A549 (cell line): Measurements from ENCODE around the gene STAB2. TPM values are rescaled to one million over a fixed set of nuclear protein-coding genes. Genes with fewer than 3 reads are reported as not detected.

ENCODE experiments used
- ATAC-seq, 2 experiments: fragments of 200-7000 bp in 1 of 2; fragments of >200 bp in 1 of 2; cut with Nextera tagmentation in 1 of 2; cut with Tn5 transposase in 1 of 2; 3 replicates each; pipeline versions ENCODE4 v1.8.0 to v1.9.1; 2018 to 2020; ENCODE audit warnings: mild to moderate bottlenecking in 1 of 2, moderate library complexity in 1 of 2
- CTCF ChIA-PET: fragments of 300-600 bp; sonication (Branson Sonifier 250); formaldehyde crosslinking; extraction: SDS; loops from one replicate; lab custom pipeline; 2021; ENCODE audit warnings: antibody characterized with exemption, inconsistent platforms; lab: Yijun Ruan, JAX
- POLR2A ChIA-PET: fragments of 350-600 bp; formaldehyde crosslinking; extraction: SDS; loops from one replicate; lab custom pipeline; 2021; ENCODE audit warnings: antibody characterized with exemption, inconsistent platforms; lab: Yijun Ruan, JAX
- DNase-seq, 2 experiments: peaks; one replicate each; pipeline versions ENCODE4 v3.0.0 to v3.0.0-alpha.2; 2011 to 2016; ENCODE audit warnings: low read depth in 1 of 2, low spot score in 1 of 2
- FAIRE-seq: peaks from 2 replicates; lab custom pipeline; 2011; peaks lifted over from hg19 to GRCh38; lab: Jason Lieb, UNC
- H3K27ac ChIP-seq, 2 experiments: fragments of >200 bp; sonication (Bioruptor Twin); formaldehyde crosslinking; 3 replicates each; pipeline ENCODE4 v1.5.1; 2016 to 2017
- H3K4me1 ChIP-seq: fragments of >200 bp; sonication (Bioruptor Twin); formaldehyde crosslinking; 3 replicates; pipeline ENCODE4 v1.6.1; 2016
- H3K4me2 ChIP-seq: fragments of >200 bp; sonication (Bioruptor Twin); formaldehyde crosslinking; 3 replicates; pipeline ENCODE4 v1.6.1; 2016
- H3K4me3 ChIP-seq: fragments of >200 bp; sonication (Bioruptor Twin); formaldehyde crosslinking; 3 replicates; pipeline ENCODE4 v1.5.1; 2016
- H3K9me3 ChIP-seq: fragments of >200 bp; sonication (Bioruptor Twin); formaldehyde crosslinking; 3 replicates; pipeline ENCODE4 v1.6.1; 2016
- BHLHE40 ChIP-seq: IDR thresholded peaks from 2 replicates; pipeline ENCODE4 v1.6.1; 2012; ENCODE audit warnings: low read depth, low read length, inconsistent platforms
- CTCF ChIP-seq: fragments of >200 bp; sonication (Bioruptor Twin); formaldehyde crosslinking; IDR thresholded peaks from 3 replicates; pipeline ENCODE4 v1.5.1; 2016
- ESRRA ChIP-seq: fragments of 150-350 bp; IDR thresholded peaks from 2 replicates; pipeline ENCODE4 v1.6.1; 2014; ENCODE audit warnings: mild to moderate bottlenecking, low read length, borderline replicate concordance
- KDM5A ChIP-seq: fragments of 200-600 bp; sonication (generic); IDR thresholded peaks from 2 replicates; pipeline ENCODE4 v1.6.1; 2016; ENCODE audit warnings: antibody characterized with exemption, mild to moderate bottlenecking
- NFE2L2 ChIP-seq: fragments of 150-350 bp; conservative IDR thresholded peaks from 2 replicates; pipeline ENCODE4 v1.6.1; 2014; ENCODE audit warnings: low read length
- NPAS2 ChIP-seq: fragments of 250-450 bp; sonication (Bioruptor Pico); IDR thresholded peaks from 2 replicates; pipeline ENCODE4 v1.8.0; 2022; ENCODE audit warnings: mild to moderate bottlenecking, moderate library complexity, borderline replicate concordance
- PHF8 ChIP-seq: fragments of 200-600 bp; sonication (generic); IDR thresholded peaks from 2 replicates; pipeline ENCODE4 v1.6.1; 2016; ENCODE audit warnings: low read depth, mild to moderate bottlenecking, antibody characterized with exemption, moderate library complexity, borderline replicate concordance
- POLR2A ChIP-seq: IDR thresholded peaks from 2 replicates; pipeline ENCODE4 v1.6.1; 2012; ENCODE audit warnings: mild to moderate bottlenecking, low read length
- POLR2AphosphoS2 ChIP-seq: conservative IDR thresholded peaks from 2 replicates; pipeline ENCODE4 v1.6.1; 2012; ENCODE audit warnings: low read length, improper control_type of control experiment, inconsistent platforms
- RARB ChIP-seq: fragments of 250-450 bp; sonication (Bioruptor Pico); IDR thresholded peaks from 2 replicates; pipeline ENCODE4 v1.8.0; 2021; ENCODE audit warnings: mild to moderate bottlenecking, moderate library complexity
- RFX5 ChIP-seq: fragments of 450-650 bp; IDR thresholded peaks from 2 replicates; pipeline ENCODE4 v1.7.1; 2014; ENCODE audit warnings: antibody characterized with exemption, mild to moderate bottlenecking, moderate library complexity
- SMC3 ChIP-seq: fragments of >200 bp; sonication (Bioruptor Twin); formaldehyde crosslinking; IDR thresholded peaks from 3 replicates; pipeline ENCODE4 v1.6.1; 2018; ENCODE audit warnings: inconsistent platforms
- ZSCAN20 ChIP-seq: fragments of 250-450 bp; sonication (Bioruptor Pico); IDR thresholded peaks from 2 replicates; pipeline ENCODE4 v1.8.0; 2022; ENCODE audit warnings: mild to moderate bottlenecking, moderate library complexity
- WGBS: methylation state at CpG from one replicate; pipeline ENCODE4 v1.1.6; 2017; ENCODE audit errors: missing lambda C conversion rate; 5-methylcytosine and 5-hydroxymethylcytosine counted together
- polyA plus RNA-seq, 4 experiments: library from polyadenylated mRNA; depleted of rRNA in 3 of 4; stranded (reverse); fragments of >200 nt; fragmentation: RNase III in 1 of 4; extraction: RNeasy Plus Mini Kit Qiagen cat#74134 plus additional on column Dnase treatment in 1 of 4; gene quantifications; 2 replicates in 3 of 4; 3 replicates in 1 of 4; pipeline ENCODE4 v1.2.3, GENCODE V29; 2011 to 2017
- TF ChIP-seq, protein P1 (sequence below): fragments of 250-450 bp; sonication (Bioruptor Pico); IDR thresholded peaks from 2 replicates; pipeline ENCODE4 v1.5.0; 2021; ENCODE audit warnings: mild to moderate bottlenecking, moderate library complexity, borderline replicate concordance
- TF ChIP-seq, protein P2 (sequence below): fragments of 200-600 bp; sonication (generic); IDR thresholded peaks from 2 replicates; pipeline ENCODE4 v1.6.1; 2016; ENCODE audit warnings: antibody characterized with exemption, mild to moderate bottlenecking, moderate library complexity

The STAB2 gene
- polyA plus RNA-seq, 2 of the 4 experiments (the other 2 are of a cell fraction) = not detected

DNA sequence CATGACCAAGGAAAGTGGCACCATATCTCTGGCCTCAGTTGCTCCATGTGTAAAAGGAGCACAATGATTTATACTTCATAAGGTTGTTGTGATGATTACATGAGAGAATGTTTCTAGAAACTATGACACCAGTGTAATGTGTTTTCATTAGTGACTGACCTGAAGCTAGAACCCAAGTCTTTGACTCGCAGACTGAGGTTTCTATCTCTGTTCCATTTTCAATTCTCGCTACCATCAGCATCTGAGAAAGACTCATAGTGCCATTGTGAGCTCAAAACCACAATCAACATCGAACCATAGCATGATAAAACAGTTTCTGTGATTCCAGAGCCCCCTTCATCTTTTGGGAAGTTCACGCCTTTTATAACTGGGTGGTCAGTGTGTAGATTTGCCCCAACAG is 53.8 kb downstream of the STAB2 start:
- ChIA-PET CTCF (interaction anchor here (1.4 to 2.7 kb wide), 3 partner anchors 9 to 35 kb away, joined by 4 to 11 read pairs (median 10); no protein-coding TSS in a partner anchor), POLR2A (no interaction called here)
- Histone ChIP-seq H3K9me3 (peaks cover 4% of the 10 kb centered on the region; the same call in 2 of the 3 replicates), H3K4me3 (no peak overlapping the region), H3K4me2 (no peak overlapping the region), H3K4me1 (no peaks in the 10 kb centered on the region), H3K27ac (no peak overlapping the region)
- ATAC-seq (no peak), FAIRE-seq (no peak), DNase-seq (no peak)
- no peak for TF ChIP-seq CTCF
- TF ChIP-seq, protein P1, sequence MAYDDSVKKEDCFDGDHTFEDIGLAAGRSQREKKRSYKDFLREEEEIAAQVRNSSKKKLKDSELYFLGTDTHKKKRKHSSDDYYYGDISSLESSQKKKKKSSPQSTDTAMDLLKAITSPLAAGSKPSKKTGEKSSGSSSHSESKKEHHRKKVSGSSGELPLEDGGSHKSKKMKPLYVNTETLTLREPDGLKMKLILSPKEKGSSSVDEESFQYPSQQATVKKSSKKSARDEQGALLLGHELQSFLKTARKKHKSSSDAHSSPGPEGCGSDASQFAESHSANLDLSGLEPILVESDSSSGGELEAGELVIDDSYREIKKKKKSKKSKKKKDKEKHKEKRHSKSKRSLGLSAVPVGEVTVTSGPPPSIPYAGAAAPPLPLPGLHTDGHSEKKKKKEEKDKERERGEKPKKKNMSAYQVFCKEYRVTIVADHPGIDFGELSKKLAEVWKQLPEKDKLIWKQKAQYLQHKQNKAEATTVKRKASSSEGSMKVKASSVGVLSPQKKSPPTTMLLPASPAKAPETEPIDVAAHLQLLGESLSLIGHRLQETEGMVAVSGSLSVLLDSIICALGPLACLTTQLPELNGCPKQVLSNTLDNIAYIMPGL = no peak
- no peak for TF ChIP-seq PHF8
- no peak for TF ChIP-seq ESRRA
- 34% methylated on average over 4 of the region's 4 CpGs for WGBS

GRCh38 chr12:103642240-103642864 is 55.3 kb downstream of the STAB2 start:
- ChIA-PET CTCF (interaction anchor here (1.1 to 2.7 kb wide), 3 partner anchors 10 to 229 kb away, joined by 3 to 11 read pairs (median 10); no protein-coding TSS in a partner anchor), POLR2A (no interaction called here)
- Histone ChIP-seq H3K4me3 (no peak overlapping the region), H3K4me2 (no peak overlapping the region), H3K27ac (no peak overlapping the region), H3K4me1 (peaks cover 2% of the 10 kb centered on the region; the same call in 1 of the 3 replicates), H3K9me3 (peaks cover 4% of the 10 kb centered on the region; the same call in 2 of the 3 replicates)
- TF ChIP-seq POLR2A (no peak), ESRRA (no peak), CTCF (no peak), ZSCAN20 (no peak), SMC3 (no peak), KDM5A (no peak), NFE2L2 (no peak), NPAS2 (CRISPR knock-in tag) (no peak), POLR2AphosphoS2 (no peak), RARB (CRISPR knock-in tag) (no peak), BHLHE40 (no peak), RFX5 (no peak)
- TF ChIP-seq, protein P2, sequence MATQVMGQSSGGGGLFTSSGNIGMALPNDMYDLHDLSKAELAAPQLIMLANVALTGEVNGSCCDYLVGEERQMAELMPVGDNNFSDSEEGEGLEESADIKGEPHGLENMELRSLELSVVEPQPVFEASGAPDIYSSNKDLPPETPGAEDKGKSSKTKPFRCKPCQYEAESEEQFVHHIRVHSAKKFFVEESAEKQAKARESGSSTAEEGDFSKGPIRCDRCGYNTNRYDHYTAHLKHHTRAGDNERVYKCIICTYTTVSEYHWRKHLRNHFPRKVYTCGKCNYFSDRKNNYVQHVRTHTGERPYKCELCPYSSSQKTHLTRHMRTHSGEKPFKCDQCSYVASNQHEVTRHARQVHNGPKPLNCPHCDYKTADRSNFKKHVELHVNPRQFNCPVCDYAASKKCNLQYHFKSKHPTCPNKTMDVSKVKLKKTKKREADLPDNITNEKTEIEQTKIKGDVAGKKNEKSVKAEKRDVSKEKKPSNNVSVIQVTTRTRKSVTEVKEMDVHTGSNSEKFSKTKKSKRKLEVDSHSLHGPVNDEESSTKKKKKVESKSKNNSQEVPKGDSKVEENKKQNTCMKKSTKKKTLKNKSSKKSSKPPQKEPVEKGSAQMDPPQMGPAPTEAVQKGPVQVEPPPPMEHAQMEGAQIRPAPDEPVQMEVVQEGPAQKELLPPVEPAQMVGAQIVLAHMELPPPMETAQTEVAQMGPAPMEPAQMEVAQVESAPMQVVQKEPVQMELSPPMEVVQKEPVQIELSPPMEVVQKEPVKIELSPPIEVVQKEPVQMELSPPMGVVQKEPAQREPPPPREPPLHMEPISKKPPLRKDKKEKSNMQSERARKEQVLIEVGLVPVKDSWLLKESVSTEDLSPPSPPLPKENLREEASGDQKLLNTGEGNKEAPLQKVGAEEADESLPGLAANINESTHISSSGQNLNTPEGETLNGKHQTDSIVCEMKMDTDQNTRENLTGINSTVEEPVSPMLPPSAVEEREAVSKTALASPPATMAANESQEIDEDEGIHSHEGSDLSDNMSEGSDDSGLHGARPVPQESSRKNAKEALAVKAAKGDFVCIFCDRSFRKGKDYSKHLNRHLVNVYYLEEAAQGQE = no peak
- ATAC-seq = peak; percentile 41 to 66; a peak in 4 of 6 replicates
- no peak for FAIRE-seq
- 38% methylated on average over 3 of the region's 3 CpGs for WGBS
- DNase-seq = no peak
